HG02610 (cell line): ENCODE measurements around the gene BUD23.
"Not testable (repeated sequence)": the region's sequence is repeated elsewhere in the genome, so short reads cannot be mapped to it uniquely, and the experiment has no call there.

ENCODE experiments used
- ATAC-seq: cut with Tn5 transposase; IDR thresholded peaks from one replicate; pipeline ENCODE4 v1.9.1; 2021; ENCODE audit warnings: mild to moderate bottlenecking, moderate library complexity; ENCODE audit not compliant: unreplicated experiment

BUD23 gene

GRCh38 chr7:73668103-73668885 lies 15.1 kb upstream of the BUD23 start:
- no peak for ATAC-seq

GRCh38 chr7:73668886-73669230 lies 14.5 kb upstream of the BUD23 start:
- no peak for ATAC-seq

GRCh38 chr7:73669288-73669701 lies 14.1 kb upstream of the BUD23 start:
- ATAC-seq, result no peak

GRCh38 chr7:73669858-73670385 lies 13.5 kb upstream of the BUD23 start:
- no peak for ATAC-seq

GRCh38 chr7:73671322-73671661 lies 12.1 kb upstream of the BUD23 start:
- no peak for ATAC-seq

- ATAC-seq, result no peak
Measured at GRCh38 chr7:73671857-73672445, 11.4 kb upstream of the BUD23 start.

GRCh38 chr7:73674468-73675124 lies 8.8 kb upstream of the BUD23 start:
- ATAC-seq, result no peak

- ATAC-seq, result not testable (repeated sequence)
Measured at GRCh38 chr7:73676062-73676461, 7.3 kb upstream of the BUD23 start.

- ATAC-seq, result no peak
Measured at GRCh38 chr7:73678862-73679261, 4.5 kb upstream of the BUD23 start.

- ATAC-seq, result no peak
Measured at GRCh38 chr7:73679709-73680108, 3.7 kb upstream of the BUD23 start.

- no peak for ATAC-seq
Measured at GRCh38 chr7:73680501-73680900, 2.9 kb upstream of the BUD23 start.

GRCh38 chr7:73681031-73681430 lies 2.4 kb upstream of the BUD23 start:
- no peak for ATAC-seq

GRCh38 chr7:73682745-73683055 lies 697 bp upstream of the BUD23 start:
- no peak for ATAC-seq

- ATAC-seq, result peak; percentile 2
Measured at GRCh38 chr7:73683788-73684693, 644 bp downstream of the BUD23 start.

GRCh38 chr7:73685311-73685710 lies 1.9 kb downstream of the BUD23 start:
- ATAC-seq, result no peak

- no peak for ATAC-seq
Measured at GRCh38 chr7:73688288-73688687, 4.9 kb downstream of the BUD23 start.

GRCh38 chr7:73690646-73691045 lies 7.2 kb downstream of the BUD23 start:
- no peak for ATAC-seq

- ATAC-seq, result no peak
Measured at GRCh38 chr7:73696372-73696771, 13.0 kb downstream of the BUD23 start.

GRCh38 chr7:73698410-73698809 lies 15.0 kb downstream of the BUD23 start:
- no peak for ATAC-seq

- ATAC-seq, result no peak
Measured at GRCh38 chr7:73699370-73700068, 16.1 kb downstream of the BUD23 start.

- no peak for ATAC-seq
Measured at GRCh38 chr7:73700069-73700423, 16.6 kb downstream of the BUD23 start.
